DND-41 (cell line): ENCODE results near the gene LAMC3.

Experiments used
- CTCF ChIP-seq: IDR thresholded peaks from 2 replicates; pipeline ENCODE4 v1.5.1; 2012; ENCODE audit warnings: borderline replicate concordance, low read length, moderate library complexity, mild to moderate bottlenecking; ENCODE audit not compliant: poor library complexity, severe bottlenecking; ENCODE audit errors: extremely low read depth
- EZH2 ChIP-seq: IDR thresholded peaks from 3 replicates; pipeline ENCODE4 v1.6.1; 2012; ENCODE audit warnings: borderline replicate concordance, low read depth, mild to moderate bottlenecking, moderate library complexity, low read length, inconsistent platforms; ENCODE audit not compliant: severe bottlenecking

GRCh38 chr9:131027872-131028179, 18.9 kb downstream of the LAMC3 start:
- no peak for TF ChIP-seq CTCF
- TF ChIP-seq EZH2, result no peak
